ENCODE measurements around the gene ZNF841.
"Not testable (repeated sequence)": the region's sequence is repeated elsewhere in the genome, so short reads cannot be mapped to it uniquely, and the experiment has no call there.

ZNF841 gene

GRCh38 chr19:52095172-52096014, at the start of gene ZNF841:
Gene ZNF841 (minus strand): TSS chr19:52095765. CDS start chr19:52084801, 10,964 bp downstream.
- DNase-seq = peak; percentile 95

- no peak for DNase-seq
These were observed 46.5 kb upstream of the ZNF841 start for GRCh38 chr19:52142001-52142595.

- DNase-seq = no peak
These were observed 45.6 kb upstream of the ZNF841 start for GRCh38 chr19:52141203-52141602.

- no peak for DNase-seq
These were observed 44.6 kb upstream of the ZNF841 start for GRCh38 chr19:52140032-52140710.

GRCh38 chr19:52139252-52140031, 43.9 kb upstream of the ZNF841 start, which contains the start of gene ZNF616:
Gene ZNF616 (minus strand): TSS chr19:52139938. CDS start chr19:52130512, 9,426 bp downstream.
- DNase-seq = peak; percentile 98

- DNase-seq = no peak
These were observed 43.4 kb upstream of the ZNF841 start for GRCh38 chr19:52138983-52139251.

- DNase-seq = peak; percentile 90
These were observed 42.9 kb upstream of the ZNF841 start for GRCh38 chr19:52138278-52138982.

GRCh38 chr19:52120286-52120685, 24.7 kb upstream of the ZNF841 start:
- no peak for DNase-seq

GRCh38 chr19:52115526-52116053, 20.0 kb upstream of the ZNF841 start:
- DNase-seq = no peak

- DNase-seq = no peak
These were observed 19.1 kb upstream of the ZNF841 start for GRCh38 chr19:52114691-52115090.

- no peak for DNase-seq
These were observed 17.1 kb upstream of the ZNF841 start for GRCh38 chr19:52112624-52113023.

GRCh38 chr19:52110780-52111179, 15.2 kb upstream of the ZNF841 start:
- no peak for DNase-seq

GRCh38 chr19:52102782-52103181, 7.2 kb upstream of the ZNF841 start:
- no peak for DNase-seq

- DNase-seq = no peak
These were observed 6.4 kb upstream of the ZNF841 start for GRCh38 chr19:52101866-52102562.

GRCh38 chr19:52099497-52100138, 4.1 kb upstream of the ZNF841 start:
- DNase-seq = no peak

- DNase-seq = not testable (repeated sequence)
These were observed 851 bp upstream of the ZNF841 start for GRCh38 chr19:52096416-52096815.

- DNase-seq = no peak
These were observed 937 bp downstream of the ZNF841 start for GRCh38 chr19:52094526-52095130.

- DNase-seq = no peak
These were observed 9.1 kb downstream of the ZNF841 start for GRCh38 chr19:52086481-52086880.

GRCh38 chr19:52070496-52070895, 25.1 kb downstream of the ZNF841 start:
- DNase-seq = no peak

GRCh38 chr19:52069653-52070052, 25.9 kb downstream of the ZNF841 start:
- no peak for DNase-seq

Data from eye (tissue), 1 donor.